Activated CD8-positive, alpha-beta memory T cell treated with anti-CD3 and anti-CD28 coated beads, Interleukin-2, amount 50 U/mL, for 1 hour (primary cell): Measurements from ENCODE around the gene RAD51D.
"Not testable (repeated sequence)": the region's sequence is repeated elsewhere in the genome, so short reads cannot be mapped to it uniquely, and the experiment has no call there.

Source experiments
- DNase-seq: peaks from one replicate; pipeline ENCODE4 v3.0.0-alpha.2; 2020; ENCODE audit errors: extremely low read depth

The RAD51D gene

DNA sequence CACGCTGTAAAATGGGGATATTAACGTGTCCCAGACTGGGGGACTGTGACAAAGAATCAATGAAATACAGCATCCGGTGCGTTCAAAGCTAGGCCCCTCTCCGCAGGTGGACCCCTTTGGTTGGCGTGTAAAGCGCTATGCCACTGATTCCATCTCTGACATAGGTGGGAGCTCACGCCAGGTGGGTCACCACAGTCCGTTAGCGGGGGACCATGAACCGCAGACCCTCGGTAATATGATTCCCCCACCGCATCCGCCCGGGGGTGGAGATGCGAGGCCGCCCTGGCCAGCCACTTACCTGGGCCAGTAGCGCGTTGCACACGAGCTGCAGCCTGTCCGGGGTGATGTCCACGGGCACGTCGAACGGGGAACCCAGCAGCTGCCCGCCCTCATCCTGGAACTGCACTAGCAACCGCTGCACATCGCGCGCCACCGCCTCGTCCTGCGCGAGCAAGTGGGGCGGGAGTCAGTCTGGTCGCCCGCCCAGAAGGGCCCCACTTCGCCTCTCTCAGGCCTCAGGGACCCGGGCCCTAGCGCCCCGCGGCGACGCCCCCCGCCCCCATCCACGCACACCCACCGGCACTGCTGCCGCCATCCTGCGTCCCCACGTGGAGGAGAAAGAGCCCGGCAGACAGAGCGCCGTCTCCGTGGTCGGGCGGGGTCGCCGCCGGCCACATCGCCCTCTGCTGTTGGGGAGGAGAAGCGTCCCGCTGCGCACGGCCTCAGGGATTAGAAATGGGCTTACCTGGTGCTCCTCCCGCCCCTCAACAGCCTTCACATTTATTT is 22.2 kb upstream of the RAD51D start, which contains the start of gene NLE1:
Gene NLE1, minus strand, starts transcription at position 623 of the 786 bp plus-strand sequence. Its CDS starts 28 bp downstream, at position 595.
- DNase-seq: peak; percentile 51

GRCh38 chr17:35138218-35138617 is 18.6 kb upstream of the RAD51D start:
- no peak for DNase-seq

DNA sequence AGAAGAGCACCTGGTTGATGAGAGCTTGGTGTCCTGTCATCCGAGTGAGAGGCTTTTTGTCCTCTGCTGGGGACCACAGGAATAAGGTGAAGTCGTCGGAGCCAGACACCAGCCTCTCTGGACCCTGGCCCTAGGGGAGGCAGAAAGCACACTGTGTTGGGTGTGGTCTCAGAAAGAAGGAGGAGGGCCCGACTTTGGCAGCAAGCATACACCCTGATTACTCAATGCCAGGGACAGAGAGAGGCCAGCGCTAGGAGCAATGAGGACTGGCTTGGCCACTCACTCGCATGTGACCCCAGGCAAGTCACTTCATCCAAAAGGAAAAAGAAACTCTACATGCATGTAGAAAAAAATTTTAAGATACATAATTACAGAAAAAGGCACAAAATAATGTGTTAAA is 15.7 kb upstream of the RAD51D start:
- DNase-seq: no peak

- no peak for DNase-seq
These were observed 13.3 kb upstream of the RAD51D start for GRCh38 chr17:35132816-35133550.

DNA sequence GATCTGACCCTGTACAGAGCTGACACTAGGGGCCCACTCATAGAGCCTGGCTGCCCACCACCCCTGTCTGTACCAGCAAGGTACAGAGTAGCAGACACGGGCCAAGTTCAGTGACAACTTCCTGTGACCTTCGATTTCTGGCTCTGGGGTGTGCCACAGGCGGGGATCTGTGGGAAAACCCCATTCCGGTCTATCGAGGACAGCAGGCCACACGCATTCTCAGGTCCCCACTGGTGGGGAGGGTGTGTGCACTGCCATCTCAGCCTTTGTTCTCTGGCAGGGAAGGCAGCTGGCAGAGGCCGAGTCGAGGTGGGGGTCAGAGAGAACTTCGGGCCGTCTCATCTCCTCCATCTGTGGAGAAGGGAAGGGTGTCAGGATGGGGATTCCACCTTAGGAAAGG is 12.4 kb upstream of the RAD51D start:
- no peak for DNase-seq

DNA sequence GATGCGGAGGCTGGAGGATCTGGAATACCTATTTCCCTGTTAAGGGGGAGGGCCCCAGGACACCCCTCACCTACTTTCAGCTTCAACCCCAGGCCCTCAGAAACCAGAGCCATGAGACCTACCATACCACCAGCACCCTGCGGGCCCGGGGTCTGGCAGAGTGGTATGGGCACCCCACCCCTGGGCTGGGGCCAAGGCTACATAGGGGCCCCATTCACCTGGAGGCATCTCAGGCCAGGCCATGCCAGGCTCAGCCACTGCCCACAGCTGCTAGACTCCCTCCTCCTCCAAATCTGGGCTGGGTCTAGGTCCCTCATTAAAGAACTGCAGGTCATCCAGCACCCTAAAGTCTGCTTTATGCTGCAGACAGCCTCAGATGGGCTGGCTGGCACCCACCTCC is 10.7 kb upstream of the RAD51D start:
- no peak for DNase-seq

DNA sequence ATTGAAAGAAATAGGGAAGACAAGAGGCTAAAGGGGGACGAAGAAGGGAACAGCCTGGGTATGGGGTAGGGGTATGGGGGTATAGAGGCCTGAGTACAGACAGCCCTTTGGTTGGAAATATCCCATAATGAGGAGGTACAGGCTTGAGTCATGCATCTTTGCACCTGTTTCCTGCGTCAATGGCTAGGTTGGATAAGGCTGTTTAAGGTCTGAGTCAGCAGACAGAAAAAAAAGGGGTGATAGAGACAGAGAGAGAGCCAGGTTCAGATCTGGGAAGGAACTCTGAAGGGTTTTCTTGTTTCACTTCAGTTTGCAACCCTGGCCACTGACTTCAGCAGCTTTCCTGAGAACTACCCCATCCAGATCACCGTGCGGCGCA is 10.3 kb upstream of the RAD51D start:
- no peak for DNase-seq

DNA sequence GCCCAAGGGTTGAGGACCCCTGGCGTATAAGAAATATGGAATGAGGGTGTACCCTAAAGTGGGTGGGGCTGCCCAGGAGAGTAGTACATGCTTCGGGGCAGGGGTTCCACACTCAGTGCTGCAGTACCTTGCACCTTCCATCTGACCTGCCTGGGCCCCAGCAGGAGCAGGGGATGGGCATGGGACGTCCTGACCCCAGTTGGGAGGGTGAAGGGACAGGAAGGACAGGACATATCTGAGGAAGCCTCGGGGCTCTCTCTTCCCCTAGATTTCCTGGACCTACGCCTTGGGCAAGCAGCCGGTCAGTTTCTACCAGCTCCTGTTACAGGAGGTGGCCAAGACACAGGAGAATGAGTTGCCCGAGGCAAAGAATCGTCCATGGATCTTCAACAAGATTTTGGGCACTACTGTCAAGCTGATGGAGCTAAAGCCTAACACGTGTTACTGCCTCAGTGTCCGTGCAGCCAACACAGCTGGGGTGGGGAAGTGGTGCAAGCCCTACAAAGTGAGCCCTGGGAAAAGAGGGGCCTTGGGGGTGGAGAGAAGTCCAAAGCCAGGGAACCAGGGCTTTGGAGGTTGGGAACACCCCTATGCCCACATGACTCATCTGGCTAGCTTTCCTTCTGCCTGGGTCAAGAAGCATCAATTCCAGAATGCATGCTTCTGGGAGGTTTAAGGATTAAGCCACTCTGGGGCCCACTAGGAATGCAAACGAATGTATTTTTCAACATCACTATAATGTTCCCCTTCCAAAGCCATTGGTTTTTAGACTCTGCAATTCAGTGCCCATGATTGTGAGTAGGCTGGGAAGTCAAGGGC is 9.7 kb upstream of the RAD51D start:
- DNase-seq: no peak

DNA sequence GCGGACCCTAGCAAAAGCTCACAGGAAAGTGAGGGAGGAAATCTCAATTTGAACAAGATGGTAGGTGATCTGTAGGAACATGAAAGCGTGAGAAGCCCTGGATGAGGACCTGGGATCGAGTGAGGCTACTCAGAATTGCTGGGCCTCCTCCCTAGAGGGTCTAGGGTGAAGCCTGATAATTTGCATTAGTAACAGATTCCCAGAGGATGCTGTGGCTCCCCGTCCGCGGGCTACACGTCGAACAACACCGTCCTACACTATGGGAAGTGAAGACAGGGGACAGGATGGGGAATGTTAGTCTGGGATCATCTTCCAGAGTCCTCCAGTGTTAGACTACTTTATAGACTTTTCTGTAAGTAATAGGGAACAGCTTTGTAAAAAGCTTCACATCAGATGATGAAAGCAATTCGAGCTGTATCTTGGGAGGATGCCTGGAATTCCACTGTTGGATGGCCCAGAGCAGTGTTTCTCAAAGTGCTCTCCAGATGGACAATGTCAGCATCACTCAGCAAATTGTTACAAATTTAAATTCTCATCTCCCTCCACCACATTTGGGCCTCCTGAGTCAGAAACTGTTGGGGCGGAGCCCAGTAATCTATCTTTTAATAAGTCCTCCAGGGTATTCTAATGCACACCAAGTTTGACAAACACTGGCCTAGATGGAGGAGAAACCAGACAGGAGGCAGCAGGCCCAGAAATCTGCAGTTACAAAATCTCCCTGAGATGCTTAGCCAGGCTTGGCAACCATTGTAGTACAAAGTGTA is 8.3 kb upstream of the RAD51D start:
- DNase-seq: no peak

- DNase-seq: no peak
These were observed 1.7 kb upstream of the RAD51D start, which contains the start of gene FNDC8 for GRCh38 chr17:35121315-35121714. FNDC8 (plus strand) TSS chr17:35121615; CDS start chr17:35121694, 79 bp downstream.

DNA sequence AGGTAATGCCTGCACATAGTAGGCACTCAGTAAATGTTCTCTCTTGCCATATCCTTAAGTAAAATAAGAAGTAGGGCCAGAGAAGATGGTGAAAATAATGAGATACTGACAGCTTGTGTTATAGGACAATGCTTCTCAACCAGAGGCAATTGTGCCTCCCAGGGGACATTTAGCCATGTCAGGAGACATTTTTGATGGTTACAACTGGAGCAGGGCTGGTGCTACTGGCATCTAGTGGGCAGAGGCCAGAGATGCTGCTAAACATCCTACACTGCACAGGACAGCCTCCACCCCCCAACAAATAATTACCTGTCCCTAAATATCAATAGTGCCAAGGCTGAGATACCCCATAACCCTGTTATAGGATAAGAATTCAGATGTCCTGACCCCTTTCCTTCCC is 1.7 kb downstream of the RAD51D start:
- no peak for DNase-seq

DNA sequence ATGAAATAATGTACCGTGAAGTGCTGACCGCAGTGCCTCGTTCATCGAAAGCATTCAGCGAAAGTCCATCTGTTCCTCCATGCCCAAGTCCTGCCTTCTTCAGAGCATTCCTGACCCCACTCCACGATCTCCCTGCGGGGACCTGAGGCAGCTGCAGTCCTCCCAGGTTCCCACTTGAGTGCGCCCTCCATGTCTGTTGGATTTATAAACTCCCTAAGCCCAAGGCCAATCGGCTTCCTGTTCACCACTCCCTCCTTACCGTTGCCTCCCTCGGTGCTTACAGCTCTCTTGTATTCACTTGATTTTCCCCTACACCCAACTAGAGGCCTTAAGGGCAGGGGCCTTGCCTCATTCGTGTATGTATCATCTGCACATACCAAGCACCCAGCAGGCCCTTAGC is 2.8 kb downstream of the RAD51D start:
- DNase-seq: no peak

- DNase-seq: not testable (repeated sequence)
These were observed 8.9 kb downstream of the RAD51D start for GRCh38 chr17:35110791-35111190.

- no peak for DNase-seq
These were observed 14.7 kb downstream of the RAD51D start for GRCh38 chr17:35104844-35105450.

DNA sequence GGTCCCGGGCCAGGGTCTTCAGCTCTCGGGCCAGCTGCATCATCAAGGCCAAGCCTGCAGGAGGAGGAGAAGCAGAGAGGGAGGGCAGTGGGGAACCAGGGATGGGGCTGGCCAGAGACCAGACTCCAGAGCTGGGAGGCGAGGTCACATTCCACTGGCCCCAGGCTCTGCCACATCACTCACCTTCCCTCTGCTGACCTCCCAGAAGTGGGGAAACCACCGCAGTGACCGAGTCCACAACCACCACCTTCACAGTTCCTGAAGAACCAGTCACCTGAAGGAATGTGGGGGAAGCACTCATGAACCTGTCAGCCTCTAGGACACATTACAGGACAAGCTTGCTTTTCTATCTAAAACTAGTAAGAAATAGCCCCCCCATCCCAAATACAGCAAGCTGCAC is 16.4 kb downstream of the RAD51D start:
- no peak for DNase-seq

DNA sequence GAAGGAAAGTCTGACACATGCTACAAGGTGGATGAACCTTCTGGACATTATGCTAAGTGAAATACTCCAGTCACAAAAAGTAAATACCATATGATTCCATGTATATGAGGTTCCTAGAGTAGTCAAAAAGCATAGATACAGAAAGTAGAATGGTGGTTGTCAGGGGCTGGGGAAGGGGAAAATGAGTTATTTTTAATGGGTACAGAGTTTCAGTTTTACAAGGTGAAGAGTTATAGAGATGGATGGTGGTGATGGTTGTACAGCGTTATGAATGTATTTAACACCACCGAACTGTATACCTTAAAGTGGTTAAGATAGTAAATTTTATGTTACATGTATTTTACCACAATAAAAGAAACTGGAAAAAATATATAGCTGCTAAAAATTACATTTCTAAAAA is 17.9 kb downstream of the RAD51D start:
- no peak for DNase-seq

DNA sequence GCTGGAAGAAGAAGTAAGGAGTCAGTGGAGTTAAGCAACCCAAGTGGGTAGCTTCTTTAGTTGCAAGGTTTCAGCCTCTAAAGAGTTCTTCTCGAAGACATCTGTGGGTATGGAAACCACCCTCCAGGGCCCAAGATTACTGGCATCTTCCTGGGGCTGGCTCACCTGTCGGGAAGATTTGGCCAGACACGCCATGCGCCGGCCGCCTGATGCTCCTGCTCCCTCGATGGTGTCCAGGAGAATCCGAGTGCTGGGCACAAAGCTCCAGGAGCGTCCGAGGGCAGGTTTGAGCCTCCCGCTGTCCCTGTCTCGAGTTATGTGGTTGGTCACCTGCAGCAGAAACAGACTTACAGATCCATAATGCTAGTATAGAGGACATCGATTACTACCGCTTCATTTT is 18.6 kb downstream of the RAD51D start:
- DNase-seq: no peak

DNA sequence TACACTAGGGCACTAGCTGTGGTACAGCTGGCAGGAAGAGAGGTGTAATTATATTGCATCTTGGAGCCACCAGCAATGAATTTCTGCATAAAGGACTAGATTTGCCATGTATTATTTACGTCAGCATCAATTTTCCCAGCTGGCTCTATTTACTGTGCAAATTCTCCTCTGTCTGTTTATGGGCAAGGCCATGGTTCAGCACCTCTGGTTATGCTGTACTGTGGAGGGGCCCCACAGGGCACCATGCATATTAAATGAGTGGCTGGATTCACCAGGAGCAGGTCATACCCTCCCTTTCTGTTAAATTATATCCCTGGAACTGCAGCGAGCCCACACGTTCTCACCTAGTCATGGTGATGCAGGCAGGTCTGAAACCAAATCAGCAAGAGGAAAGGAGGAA is 19.8 kb downstream of the RAD51D start:
- DNase-seq: no peak

GRCh38 chr17:35097776-35098175 is 21.9 kb downstream of the RAD51D start:
- no peak for DNase-seq

DNA sequence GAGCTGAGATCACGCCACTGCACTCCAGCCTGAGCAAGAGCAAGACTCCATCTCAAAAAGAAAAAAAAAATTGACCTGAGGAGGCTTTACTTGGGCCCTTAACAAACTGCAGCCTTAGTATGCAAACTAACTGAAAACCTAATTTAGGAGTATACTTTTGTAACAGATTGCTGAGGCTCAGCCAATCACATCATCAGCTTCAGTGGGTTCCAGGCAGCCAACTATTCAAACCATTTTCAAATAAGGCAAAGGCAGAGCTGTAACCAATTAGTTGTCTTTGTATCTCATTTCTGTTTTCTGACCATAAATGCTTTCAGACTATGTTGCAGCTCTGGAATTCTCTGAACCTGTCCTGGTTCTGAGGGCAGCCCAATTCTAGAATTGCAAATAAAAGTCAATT is 23.9 kb downstream of the RAD51D start:
- DNase-seq: no peak

GRCh38 chr17:35094902-35095301 is 24.8 kb downstream of the RAD51D start:
- no peak for DNase-seq
